Fibroblast of villous mesenchyme (primary cell): ENCODE measurements around the gene TTBK2. TPM values are rescaled to one million over a fixed set of nuclear protein-coding genes. Genes with fewer than 3 reads are reported as not detected.
"Not testable (repeated sequence)": the region's sequence is repeated elsewhere in the genome, so short reads cannot be mapped to it uniquely, and the experiment has no call there.

Experiments used
- DNase-seq: peaks from one replicate; pipeline ENCODE4 v3.0.0-alpha.2; 2010; ENCODE audit warnings: low read depth
- H3K4me3 ChIP-seq: 2 replicates; pipeline ENCODE4 v1.5.1; 2011; ENCODE audit warnings: low read depth, mild to moderate bottlenecking, low read length
- total RNA-seq: library from RNA; depleted of rRNA; stranded (reverse); fragments of >200 nt; gene quantifications from 2 replicates; pipeline ENCODE4 v1.2.3, GENCODE V29; 2012
- TF ChIP-seq, protein P1 (sequence below): IDR thresholded peaks from 2 replicates; pipeline ENCODE4 v1.5.1; 2012; ENCODE audit warnings: low read depth, mild to moderate bottlenecking, low read length; ENCODE audit not compliant: insufficient read depth

Gene TTBK2
- total RNA-seq, 1 donor = 17.3 TPM

GRCh38 chr15:42911058-42911592 lies 9.5 kb downstream of the TTBK2 start:
- TF ChIP-seq, protein P1, sequence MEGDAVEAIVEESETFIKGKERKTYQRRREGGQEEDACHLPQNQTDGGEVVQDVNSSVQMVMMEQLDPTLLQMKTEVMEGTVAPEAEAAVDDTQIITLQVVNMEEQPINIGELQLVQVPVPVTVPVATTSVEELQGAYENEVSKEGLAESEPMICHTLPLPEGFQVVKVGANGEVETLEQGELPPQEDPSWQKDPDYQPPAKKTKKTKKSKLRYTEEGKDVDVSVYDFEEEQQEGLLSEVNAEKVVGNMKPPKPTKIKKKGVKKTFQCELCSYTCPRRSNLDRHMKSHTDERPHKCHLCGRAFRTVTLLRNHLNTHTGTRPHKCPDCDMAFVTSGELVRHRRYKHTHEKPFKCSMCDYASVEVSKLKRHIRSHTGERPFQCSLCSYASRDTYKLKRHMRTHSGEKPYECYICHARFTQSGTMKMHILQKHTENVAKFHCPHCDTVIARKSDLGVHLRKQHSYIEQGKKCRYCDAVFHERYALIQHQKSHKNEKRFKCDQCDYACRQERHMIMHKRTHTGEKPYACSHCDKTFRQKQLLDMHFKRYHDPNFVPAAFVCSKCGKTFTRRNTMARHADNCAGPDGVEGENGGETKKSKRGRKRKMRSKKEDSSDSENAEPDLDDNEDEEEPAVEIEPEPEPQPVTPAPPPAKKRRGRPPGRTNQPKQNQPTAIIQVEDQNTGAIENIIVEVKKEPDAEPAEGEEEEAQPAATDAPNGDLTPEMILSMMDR = no peak
- no peak overlapping the region for H3K4me3 ChIP-seq
- peak; percentile 50 for DNase-seq

DNA sequence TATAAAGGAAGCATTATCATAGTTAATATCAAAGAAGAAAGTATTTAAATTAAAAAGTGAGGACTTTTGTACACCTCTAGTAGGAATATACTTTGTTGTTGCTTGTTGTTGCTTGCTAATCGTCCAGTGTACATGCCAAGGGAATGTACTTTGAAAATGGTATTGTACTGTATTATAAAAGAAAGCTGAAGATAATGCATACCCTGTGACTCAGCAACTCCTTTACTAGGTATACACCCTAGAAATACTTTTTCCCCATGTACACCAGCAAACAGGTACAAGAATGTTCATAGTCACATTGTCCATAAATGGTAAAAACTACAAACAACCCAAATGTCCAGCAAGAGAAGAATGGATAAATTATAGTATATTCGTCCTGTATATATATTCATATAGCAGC lies 12.0 kb downstream of the TTBK2 start:
- TF ChIP-seq, protein P1 = no peak
- DNase-seq = no peak
- no peak overlapping the region for H3K4me3 ChIP-seq

- no peak overlapping the region for H3K4me3 ChIP-seq
- DNase-seq = no peak
- TF ChIP-seq, protein P1 = no peak
Measured at GRCh38 chr15:42903388-42904324, 16.9 kb downstream of the TTBK2 start.

GRCh38 chr15:42893911-42894310 lies 26.7 kb downstream of the TTBK2 start:
- not testable (repeated sequence) for DNase-seq

GRCh38 chr15:42891569-42891968 lies 29.0 kb downstream of the TTBK2 start:
- no peak overlapping the region for H3K4me3 ChIP-seq
- TF ChIP-seq, protein P1 = no peak
- no peak for DNase-seq

More at GRCh38 chr15:42893911-42894310, 26.7 kb downstream of the TTBK2 start:
- H3K4me3 ChIP-seq = not testable (repeated sequence)

DNA sequence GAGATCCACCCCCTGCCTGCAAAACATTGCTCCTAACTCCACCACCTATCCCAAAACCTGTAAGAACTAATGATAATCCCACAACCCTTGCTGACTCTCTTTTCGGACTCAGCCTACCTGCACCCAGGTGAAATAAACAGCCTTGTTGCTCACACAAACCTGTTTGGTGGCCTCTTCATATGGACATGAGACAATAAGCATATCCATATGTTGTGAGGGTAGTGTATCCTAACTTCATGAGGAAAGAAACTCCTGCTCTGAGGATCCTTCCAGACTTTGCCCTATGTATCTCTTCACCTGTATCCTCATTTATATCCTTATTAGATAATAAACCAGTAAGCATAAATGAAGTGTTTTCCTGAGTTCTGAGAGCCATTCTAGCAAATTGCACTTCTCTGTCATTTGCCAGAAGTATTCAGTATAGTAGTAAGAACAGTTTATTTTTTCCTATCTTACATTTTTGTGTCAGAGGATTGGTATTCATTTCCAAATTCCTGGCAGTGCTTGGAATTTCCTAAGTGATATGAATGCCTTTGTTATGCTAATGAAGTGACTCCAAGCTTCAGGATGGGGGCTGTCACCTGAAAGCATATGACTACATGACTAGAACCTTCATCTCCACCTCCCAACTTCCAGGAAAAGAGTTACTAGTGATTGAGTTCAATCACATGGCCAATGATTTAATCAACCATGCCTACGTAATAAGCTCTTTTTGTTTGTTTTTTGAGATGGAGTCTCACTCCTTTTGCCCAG lies 30.2 kb downstream of the TTBK2 start:
- peak; percentile 22 for DNase-seq
- H3K4me3 ChIP-seq = no peak overlapping the region
- TF ChIP-seq, protein P1 = no peak

GRCh38 chr15:42887384-42887783 lies 33.2 kb downstream of the TTBK2 start:
- H3K4me3 ChIP-seq, DNase-seq: not testable (repeated sequence)
